Measurements from ENCODE around the gene SHISA9. TPM values are rescaled to one million over a fixed set of nuclear protein-coding genes. Genes with fewer than 3 reads are reported as not detected.

Gene SHISA9
- total and polyA plus RNA-seq, 2 donors from 2014 or later: 0.95 to 2.8 TPM

- intact Hi-C loops (cut with DNase I): no loop called here
- no peaks in the 10 kb centered on the region for H3K27me3 ChIP-seq (ENCODE audit: control insufficient read depth, insufficient read depth, low read length)
- no peaks in the 10 kb centered on the region for H3K36me3 ChIP-seq (ENCODE audit: control insufficient read depth in 2 of 3, insufficient read depth in 3 of 3, low read length in 3 of 3)
- no peaks in the 10 kb centered on the region for H3K9me3 ChIP-seq (ENCODE audit: control insufficient read depth in 2 of 3, insufficient read depth in 1 of 3, low read length in 3 of 3)
- FAIRE-seq (no peak), DNase-seq (no peak)
- no peak overlapping the region for H3K27ac ChIP-seq (ENCODE audit: low read depth in 2 of 2, low read length in 2 of 2)
- no peak overlapping the region for H3K4me3 ChIP-seq (ENCODE audit: low read length in 3 of 3)
- TF ChIP-seq, protein P1, sequence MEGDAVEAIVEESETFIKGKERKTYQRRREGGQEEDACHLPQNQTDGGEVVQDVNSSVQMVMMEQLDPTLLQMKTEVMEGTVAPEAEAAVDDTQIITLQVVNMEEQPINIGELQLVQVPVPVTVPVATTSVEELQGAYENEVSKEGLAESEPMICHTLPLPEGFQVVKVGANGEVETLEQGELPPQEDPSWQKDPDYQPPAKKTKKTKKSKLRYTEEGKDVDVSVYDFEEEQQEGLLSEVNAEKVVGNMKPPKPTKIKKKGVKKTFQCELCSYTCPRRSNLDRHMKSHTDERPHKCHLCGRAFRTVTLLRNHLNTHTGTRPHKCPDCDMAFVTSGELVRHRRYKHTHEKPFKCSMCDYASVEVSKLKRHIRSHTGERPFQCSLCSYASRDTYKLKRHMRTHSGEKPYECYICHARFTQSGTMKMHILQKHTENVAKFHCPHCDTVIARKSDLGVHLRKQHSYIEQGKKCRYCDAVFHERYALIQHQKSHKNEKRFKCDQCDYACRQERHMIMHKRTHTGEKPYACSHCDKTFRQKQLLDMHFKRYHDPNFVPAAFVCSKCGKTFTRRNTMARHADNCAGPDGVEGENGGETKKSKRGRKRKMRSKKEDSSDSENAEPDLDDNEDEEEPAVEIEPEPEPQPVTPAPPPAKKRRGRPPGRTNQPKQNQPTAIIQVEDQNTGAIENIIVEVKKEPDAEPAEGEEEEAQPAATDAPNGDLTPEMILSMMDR (IDR thresholded peaks at IDR 0.05; ENCODE audit: borderline replicate concordance, extremely low read depth, insufficient read depth): no peak
- no peak overlapping the region for H3K9ac ChIP-seq (ENCODE audit: low read length in 3 of 3)
- H3K4me1 ChIP-seq (ENCODE audit: control insufficient read depth in 2 of 3, insufficient read depth in 2 of 3, low read depth in 1 of 3, low read length in 3 of 3): no peaks in the 10 kb centered on the region
These were observed 225.7 kb downstream of the SHISA9 start for GRCh38 chr16:13127144-13127543.

GRCh38 chr16:13130586-13130985 lies 229.2 kb downstream of the SHISA9 start:
- FAIRE-seq (no peak), DNase-seq (no peak)
- TF ChIP-seq, protein P1 (IDR thresholded peaks at IDR 0.05; ENCODE audit: borderline replicate concordance, extremely low read depth, insufficient read depth): no peak
- H3K36me3 ChIP-seq (ENCODE audit: control insufficient read depth in 2 of 3, insufficient read depth in 3 of 3, low read length in 3 of 3): no peaks in the 10 kb centered on the region
- no peak overlapping the region for H3K27ac ChIP-seq (ENCODE audit: low read depth in 2 of 2, low read length in 2 of 2)
- H3K9me3 ChIP-seq (ENCODE audit: control insufficient read depth in 2 of 3, insufficient read depth in 1 of 3, low read length in 3 of 3): no peaks in the 10 kb centered on the region
- H3K4me1 ChIP-seq (ENCODE audit: control insufficient read depth in 2 of 3, insufficient read depth in 2 of 3, low read depth in 1 of 3, low read length in 3 of 3): no peaks in the 10 kb centered on the region
- H3K4me3 ChIP-seq (ENCODE audit: low read length in 3 of 3): no peak overlapping the region
- no peaks in the 10 kb centered on the region for H3K27me3 ChIP-seq (ENCODE audit: control insufficient read depth, insufficient read depth, low read length)
- intact Hi-C loops (cut with DNase I): no loop called here
- H3K9ac ChIP-seq (ENCODE audit: low read length in 3 of 3): no peak overlapping the region

- no peak overlapping the region for H3K27ac ChIP-seq (ENCODE audit: low read depth in 2 of 2, low read length in 2 of 2)
- FAIRE-seq (no peak), DNase-seq (no peak)
- H3K27me3 ChIP-seq (ENCODE audit: control insufficient read depth, insufficient read depth, low read length): no peaks in the 10 kb centered on the region
- intact Hi-C loops (cut with DNase I): no loop called here
- no peak overlapping the region for H3K4me3 ChIP-seq (ENCODE audit: low read length in 3 of 3)
- TF ChIP-seq, protein P1 (IDR thresholded peaks at IDR 0.05; ENCODE audit: borderline replicate concordance, extremely low read depth, insufficient read depth): no peak
- H3K36me3 ChIP-seq (ENCODE audit: control insufficient read depth in 2 of 3, insufficient read depth in 3 of 3, low read length in 3 of 3): no peaks in the 10 kb centered on the region
- H3K9ac ChIP-seq (ENCODE audit: low read length in 3 of 3): no peak overlapping the region
- H3K9me3 ChIP-seq (ENCODE audit: control insufficient read depth in 2 of 3, insufficient read depth in 1 of 3, low read length in 3 of 3): no peaks in the 10 kb centered on the region
- H3K4me1 ChIP-seq (ENCODE audit: control insufficient read depth in 2 of 3, insufficient read depth in 2 of 3, low read depth in 1 of 3, low read length in 3 of 3): no peaks in the 10 kb centered on the region
These were observed 233.4 kb downstream of the SHISA9 start for GRCh38 chr16:13134836-13135235.

- no peaks in the 10 kb centered on the region for H3K4me1 ChIP-seq (ENCODE audit: control insufficient read depth in 2 of 3, insufficient read depth in 2 of 3, low read depth in 1 of 3, low read length in 3 of 3)
- no peaks in the 10 kb centered on the region for H3K36me3 ChIP-seq (ENCODE audit: control insufficient read depth in 2 of 3, insufficient read depth in 3 of 3, low read length in 3 of 3)
- no peak overlapping the region for H3K27ac ChIP-seq (ENCODE audit: low read depth in 2 of 2, low read length in 2 of 2)
- intact Hi-C loops (cut with DNase I): no loop called here
- DNase-seq (no peak), FAIRE-seq (no peak)
- no peaks in the 10 kb centered on the region for H3K9me3 ChIP-seq (ENCODE audit: control insufficient read depth in 2 of 3, insufficient read depth in 1 of 3, low read length in 3 of 3)
- H3K9ac ChIP-seq (ENCODE audit: low read length in 3 of 3): no peak overlapping the region
- TF ChIP-seq, protein P1 (IDR thresholded peaks at IDR 0.05; ENCODE audit: borderline replicate concordance, extremely low read depth, insufficient read depth): no peak
- H3K27me3 ChIP-seq (ENCODE audit: control insufficient read depth, insufficient read depth, low read length): no peaks in the 10 kb centered on the region
- no peak overlapping the region for H3K4me3 ChIP-seq (ENCODE audit: low read length in 3 of 3)
These were observed 235.5 kb downstream of the SHISA9 start for GRCh38 chr16:13136901-13137300.

All from kidney (tissue), 14 donors.